Activated T-helper 1 cell treated with anti-CD3 and anti-CD28 coated beads, Interleukin-2, amount 50 U/mL, for 16 hours (primary cell): ENCODE data around the gene LRRC53.

Source experiments
- DNase-seq, 2 donors: peaks; one replicate each; pipeline ENCODE4 v3.0.0-alpha.2; 2020; ENCODE audit warnings: low read depth in 1 of 2, low spot score in 1 of 2

The LRRC53 gene

DNA sequence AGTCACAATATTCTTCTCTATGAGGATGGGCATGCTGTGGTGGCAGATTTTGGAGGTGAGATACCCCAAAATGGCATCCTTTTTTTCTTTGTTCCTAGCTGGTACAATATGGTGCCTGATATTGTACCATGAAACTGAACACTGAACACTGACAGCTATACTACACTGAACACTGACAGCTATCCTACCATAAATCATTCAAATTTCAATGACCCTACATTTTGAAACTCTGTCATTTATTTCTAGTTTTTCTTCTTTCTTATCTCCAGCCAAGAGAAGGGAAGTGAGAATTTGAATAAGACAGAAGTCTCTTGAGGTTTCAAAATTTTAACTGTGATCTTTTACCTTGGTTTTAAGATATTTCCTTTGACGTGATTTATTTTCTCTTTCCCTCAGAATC, 76.3 kb downstream of the LRRC53 start:
- no peak for DNase-seq

DNA sequence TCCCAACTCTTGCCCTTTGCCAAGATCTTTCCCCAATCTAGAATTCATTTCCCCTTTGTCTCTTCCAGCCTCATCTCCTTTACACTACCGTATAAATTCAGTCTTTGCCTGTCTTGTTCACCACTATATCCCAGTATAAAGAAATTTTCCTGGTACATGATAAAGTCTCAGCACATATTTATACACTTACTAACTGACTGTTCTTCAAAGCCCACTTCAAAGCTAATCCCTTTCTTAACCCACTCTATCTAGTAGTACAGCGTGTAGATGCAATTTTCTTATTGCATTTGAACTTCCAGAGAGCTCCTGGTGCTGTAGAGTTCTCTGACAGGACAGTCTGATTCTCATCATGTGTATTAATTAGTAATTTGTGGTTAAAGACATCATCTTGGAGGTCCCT, 78.1 kb downstream of the LRRC53 start:
- DNase-seq, result no peak

DNA sequence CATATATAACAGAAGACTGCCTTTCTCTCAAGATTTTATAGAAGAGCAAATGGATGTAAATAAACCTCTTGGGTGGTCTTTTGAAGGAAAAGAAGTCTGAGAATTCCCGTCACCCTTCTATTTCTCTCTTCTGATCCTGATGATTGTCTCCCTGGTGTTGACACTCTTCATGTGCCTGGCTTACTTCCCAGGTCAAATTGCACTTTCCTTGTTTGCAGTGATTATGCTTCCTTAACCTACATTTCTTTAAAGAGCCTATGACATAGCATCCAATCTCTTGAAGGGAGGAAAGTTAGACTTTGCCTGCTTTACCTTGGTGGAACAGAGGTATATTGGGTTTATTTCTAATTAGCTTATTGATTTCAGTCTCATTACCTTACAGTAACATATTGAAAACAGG, 80.1 kb downstream of the LRRC53 start:
- no peak for DNase-seq

DNA sequence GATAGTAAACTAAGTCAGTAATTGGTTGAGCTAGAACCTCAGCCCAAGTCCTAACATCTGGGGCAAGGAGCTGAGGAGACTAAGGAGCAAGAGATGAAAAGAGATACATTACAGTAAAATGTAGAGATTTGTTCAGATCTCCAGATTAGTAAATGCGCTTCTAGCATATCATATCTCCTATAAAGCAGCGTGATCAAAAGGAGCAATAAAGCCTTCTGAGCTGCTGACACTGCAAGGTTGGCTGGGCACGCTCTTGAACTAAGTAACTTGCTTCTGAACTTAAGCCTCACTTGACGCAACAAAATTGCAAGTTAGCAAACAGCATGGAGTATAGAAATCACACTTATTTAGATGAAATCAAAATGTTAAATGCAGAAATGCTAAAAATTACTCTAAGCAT, 80.9 kb downstream of the LRRC53 start:
- no peak for DNase-seq

DNA sequence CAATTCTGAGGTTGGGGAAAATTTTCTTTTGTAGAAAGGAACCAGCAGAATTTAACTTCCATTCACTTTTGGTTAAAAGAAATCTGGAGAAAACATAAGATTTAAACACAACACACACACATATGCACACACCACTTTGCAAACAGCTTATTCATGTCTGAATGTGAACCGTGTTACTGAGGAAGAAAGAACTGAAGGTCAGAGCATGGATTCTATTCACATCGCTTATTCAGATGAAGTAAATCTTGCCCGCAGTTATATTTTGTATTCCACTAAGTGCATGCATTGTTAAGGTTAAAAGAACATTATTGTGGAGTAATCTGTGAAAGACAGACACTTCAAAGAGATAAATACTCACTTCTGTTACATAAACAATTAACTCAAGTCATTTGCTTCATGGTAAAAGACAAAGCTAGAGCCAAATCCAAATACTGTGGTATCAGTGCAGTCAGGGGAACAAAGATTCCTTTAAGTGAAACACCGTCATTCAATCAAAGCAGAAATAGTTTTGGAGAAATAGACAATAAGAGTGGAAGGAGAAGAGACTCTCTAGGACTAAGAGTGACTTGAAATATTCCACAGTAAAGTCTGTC, 82.0 kb downstream of the LRRC53 start:
- no peak for DNase-seq

DNA sequence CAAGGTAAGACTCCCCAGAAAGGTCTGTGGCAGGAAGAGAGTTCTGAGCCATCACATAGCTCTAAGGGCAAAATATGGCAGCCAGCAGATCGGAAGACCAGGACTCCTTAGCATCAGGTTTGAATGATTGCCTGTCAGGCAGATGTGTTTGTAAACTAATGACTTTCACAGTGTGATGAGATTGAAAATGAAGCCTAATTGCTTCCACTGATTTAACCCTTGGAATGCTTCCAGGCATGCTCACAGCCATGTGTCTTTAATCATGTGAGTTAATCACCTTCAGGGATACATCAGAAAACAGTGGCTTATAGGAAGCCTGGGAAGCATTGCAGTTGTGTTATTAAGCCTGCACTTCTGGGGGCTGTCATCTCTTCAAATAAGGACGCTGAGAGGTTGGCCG, 82.8 kb downstream of the LRRC53 start:
- no peak for DNase-seq

DNA sequence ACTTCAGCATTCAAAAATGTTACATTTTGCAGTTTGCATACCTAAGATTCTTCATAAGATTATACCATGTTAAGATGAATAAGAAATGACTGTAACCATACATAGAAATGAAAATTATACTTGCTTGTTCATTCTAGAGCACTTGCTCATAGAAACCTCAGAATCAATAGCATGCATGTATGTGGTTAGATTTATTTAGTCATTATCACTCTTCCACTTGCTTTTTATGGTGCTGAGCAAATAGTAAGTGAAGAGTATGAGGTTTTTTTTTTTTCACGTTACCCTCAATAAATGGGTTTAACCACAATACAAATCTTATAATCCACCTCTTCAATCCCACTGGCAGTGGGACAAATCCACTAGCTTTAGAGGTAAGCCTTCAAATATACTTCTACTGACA, 84.7 kb downstream of the LRRC53 start:
- DNase-seq, result no peak

DNA sequence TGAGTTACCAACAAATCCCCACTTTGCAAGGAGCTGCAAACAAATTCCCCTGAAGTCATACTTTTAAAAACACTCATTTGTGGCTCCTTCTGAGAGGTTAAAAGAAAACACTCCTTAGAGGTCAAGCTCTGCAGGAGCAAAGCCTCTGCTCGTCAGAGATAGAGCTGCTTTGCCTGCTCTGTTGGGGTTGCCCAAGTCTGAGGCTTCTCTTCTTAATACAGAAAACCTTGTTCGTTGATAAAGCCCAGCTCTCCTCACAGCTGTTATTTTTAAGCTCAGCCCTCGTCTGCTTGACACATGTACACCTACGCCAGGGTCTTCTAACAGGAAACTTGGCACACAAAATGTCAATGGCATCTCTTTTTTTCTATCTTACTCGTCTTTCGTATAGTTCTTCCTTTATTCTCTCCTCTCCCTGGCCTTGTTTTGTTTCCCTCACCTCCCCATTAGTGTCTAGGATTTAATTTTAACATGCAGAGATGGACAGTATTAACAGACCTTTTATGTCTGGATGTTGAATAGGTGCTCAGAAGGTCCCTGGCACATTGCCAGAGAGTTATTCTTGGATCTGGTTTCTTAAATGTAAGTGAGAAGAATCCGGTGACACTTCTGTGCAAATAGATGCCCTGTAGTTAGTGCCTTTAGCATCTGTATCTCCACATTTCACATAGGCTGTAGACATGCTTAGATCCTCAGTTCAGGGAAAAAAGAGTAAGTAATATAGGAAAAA, 86.0 kb downstream of the LRRC53 start:
- no peak for DNase-seq

DNA sequence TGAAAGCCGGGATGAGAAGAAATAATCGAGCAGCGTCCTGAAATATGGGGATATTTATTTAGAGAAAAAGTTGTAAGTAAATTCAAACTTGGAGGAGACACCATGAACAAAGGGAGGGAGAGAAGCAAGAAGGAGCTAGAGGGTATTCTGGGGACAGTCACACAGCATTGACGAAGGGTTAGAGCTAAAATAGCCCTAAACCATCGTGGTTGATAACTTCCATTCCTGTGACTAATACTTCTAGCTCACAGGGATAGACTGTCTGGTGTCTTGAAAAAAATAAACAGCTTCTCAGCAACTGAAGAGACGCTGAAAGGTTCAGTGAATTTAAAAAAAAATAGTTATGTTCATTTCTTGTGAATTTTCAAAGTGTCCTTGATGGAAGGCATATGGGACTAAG, 86.7 kb downstream of the LRRC53 start:
- no peak for DNase-seq

DNA sequence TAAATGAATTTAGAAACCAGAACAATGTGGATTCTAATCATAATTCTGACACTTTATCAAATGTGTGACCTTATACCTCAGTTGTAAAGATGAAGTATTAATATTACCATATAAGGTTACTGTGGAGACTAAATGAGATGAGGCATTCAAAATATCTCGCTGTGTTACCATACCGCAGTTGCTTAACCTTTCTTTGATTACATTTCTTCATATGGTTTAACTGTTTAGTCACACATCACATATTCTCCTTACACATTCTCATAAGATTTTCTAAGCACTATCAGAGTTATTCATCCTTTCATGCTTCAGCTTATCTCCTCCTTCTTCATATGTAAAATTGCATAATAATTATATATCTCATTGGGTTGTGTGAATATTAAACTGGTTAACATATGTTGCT, 88.9 kb downstream of the LRRC53 start:
- no peak for DNase-seq

DNA sequence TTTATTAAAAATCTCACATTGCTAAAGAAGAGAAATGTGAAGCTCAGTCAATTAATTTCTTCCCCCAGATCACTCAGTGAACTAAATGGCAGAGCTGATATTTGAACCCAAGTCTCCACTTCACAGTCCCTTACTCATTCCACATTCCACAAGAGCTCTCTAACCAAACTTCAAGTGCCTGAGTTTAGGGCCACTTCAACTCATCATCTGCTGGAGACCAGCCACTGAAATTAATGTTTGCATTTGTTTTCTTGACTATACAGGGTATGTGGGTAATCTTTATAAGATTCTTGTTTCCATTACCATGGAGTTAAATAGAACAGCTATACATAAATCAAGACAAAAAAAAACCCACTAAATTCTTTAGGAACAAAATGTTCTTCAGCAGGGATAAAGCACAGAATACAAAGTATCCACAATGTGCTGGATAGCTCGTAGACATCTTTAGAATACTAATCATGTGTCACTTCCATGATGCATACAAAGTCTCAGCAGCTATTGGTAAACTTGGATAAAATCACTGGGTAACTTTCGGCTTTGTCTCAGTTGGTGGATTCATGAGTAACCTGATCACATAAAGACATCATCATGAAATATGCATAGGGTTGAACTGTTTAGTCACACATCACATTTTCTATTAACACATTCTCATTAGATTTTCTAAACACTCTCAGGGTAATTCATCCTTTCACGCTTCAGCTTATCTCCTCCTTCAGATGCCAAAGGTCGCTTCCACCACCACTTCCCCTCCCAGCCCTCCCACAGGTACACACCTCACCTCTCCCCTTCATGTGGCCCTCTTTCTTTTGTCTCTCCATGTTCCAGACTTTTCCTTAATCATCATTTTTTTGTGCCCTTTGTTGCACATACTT, 89.8 kb downstream of the LRRC53 start:
- DNase-seq, result no peak

DNA sequence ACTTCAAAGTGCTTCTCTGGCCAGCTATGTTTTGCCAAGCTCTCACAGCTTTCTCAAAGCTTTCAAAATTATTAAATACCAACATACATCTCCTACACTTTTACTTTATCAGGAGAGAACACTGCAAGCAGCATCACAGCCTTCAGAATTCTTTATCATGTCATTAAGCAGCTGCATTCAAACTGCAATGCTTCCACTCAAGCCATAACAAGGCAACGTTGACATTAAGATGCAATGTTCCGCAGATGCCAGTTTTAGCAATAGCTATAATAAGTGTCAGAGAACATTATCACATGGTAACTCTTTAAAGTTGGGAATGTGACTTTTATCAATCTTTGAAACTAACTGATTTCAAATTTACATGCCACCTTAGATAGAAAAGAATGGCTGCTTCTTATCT, 91.9 kb downstream of the LRRC53 start:
- DNase-seq, result no peak
